H9 (cell line): Measurements from ENCODE around the gene AGAP5. TPM values are rescaled to one million over a fixed set of nuclear protein-coding genes. Genes with fewer than 3 reads are reported as not detected.

Experiments
- DNase-seq: peaks from one replicate; pipeline ENCODE4 v3.0.0-alpha.2; 2017
- H2AFZ ChIP-seq: one replicate; pipeline ENCODE4 v1.6.1; 2013; ENCODE audit warnings: mild to moderate bottlenecking, low read length, control low read depth, moderate library complexity
- H2AK5ac ChIP-seq: 2 replicates; pipeline ENCODE4 v1.6.1; 2013; ENCODE audit warnings: low read length, control low read depth, mixed read lengths; ENCODE audit not compliant: insufficient read length
- H2BK120ac ChIP-seq: one replicate; pipeline ENCODE4 v1.6.1; 2013; ENCODE audit warnings: low read depth, mild to moderate bottlenecking, low read length, control low read depth, inconsistent platforms; ENCODE audit not compliant: poor library complexity, severe bottlenecking
- H2BK12ac ChIP-seq: 2 replicates; pipeline ENCODE4 v1.6.1; 2013; ENCODE audit warnings: low read length, control low read depth, mixed read lengths, low read depth; ENCODE audit not compliant: insufficient read length
- H2BK15ac ChIP-seq: 2 replicates; pipeline ENCODE4 v1.6.1; 2013; ENCODE audit warnings: low read depth, low read length, control low read depth
- H2BK20ac ChIP-seq: one replicate; pipeline ENCODE4 v1.6.1; 2013; ENCODE audit warnings: low read depth, mild to moderate bottlenecking, low read length, control low read depth, inconsistent platforms; ENCODE audit not compliant: poor library complexity, severe bottlenecking
- H2BK5ac ChIP-seq: 2 replicates; pipeline ENCODE4 v1.6.1; 2013; ENCODE audit warnings: low read length, control low read depth, mixed read lengths; ENCODE audit not compliant: insufficient read length
- H3K14ac ChIP-seq: 2 replicates; pipeline ENCODE4 v1.6.1; 2013; ENCODE audit warnings: low read length, control low read depth; ENCODE audit not compliant: insufficient read depth
- H3K18ac ChIP-seq: 2 replicates; pipeline ENCODE4 v1.6.1; 2013; ENCODE audit warnings: low read depth, mild to moderate bottlenecking, mixed read lengths, low read length, control low read depth; ENCODE audit not compliant: insufficient read length
- H3K23ac ChIP-seq: 2 replicates; pipeline ENCODE4 v1.6.1; 2013; ENCODE audit warnings: low read length, control low read depth, mixed read lengths, low read depth; ENCODE audit not compliant: insufficient read length
- H3K23me2 ChIP-seq: 2 replicates; pipeline ENCODE4 v1.6.1; 2013; ENCODE audit warnings: low read depth, mild to moderate bottlenecking, mixed read lengths, low read length, control low read depth; ENCODE audit not compliant: insufficient read length, poor library complexity, severe bottlenecking
- H3K27ac ChIP-seq: 2 replicates; pipeline ENCODE4 v1.5.1; 2013; ENCODE audit warnings: low read length, control low read depth, mixed read lengths, low read depth; ENCODE audit not compliant: insufficient read length
- H3K27me3 ChIP-seq: 2 replicates; pipeline ENCODE4 v1.6.1; 2013; ENCODE audit warnings: low read length, control low read depth, inconsistent platforms; ENCODE audit not compliant: insufficient read depth
- H3K4ac ChIP-seq: 2 replicates; pipeline ENCODE4 v1.6.1; 2013; ENCODE audit warnings: low read depth, mild to moderate bottlenecking, control low read depth, inconsistent platforms, low read length, moderate library complexity
- H3K4me1 ChIP-seq: 2 replicates; pipeline ENCODE4 v1.6.1; 2013; ENCODE audit warnings: low read length, control low read depth, inconsistent platforms; ENCODE audit not compliant: insufficient read depth
- H3K4me2 ChIP-seq: 2 replicates; pipeline ENCODE4 v1.6.1; 2013; ENCODE audit warnings: low read length, control low read depth, mixed read lengths; ENCODE audit not compliant: insufficient read length, insufficient read depth
- H3K56ac ChIP-seq: 2 replicates; pipeline ENCODE4 v1.6.1; 2013; ENCODE audit warnings: low read depth, mild to moderate bottlenecking, mixed read lengths, low read length, control low read depth; ENCODE audit not compliant: insufficient read length
- H3K79me1 ChIP-seq: 2 replicates; pipeline ENCODE4 v1.6.1; 2013; ENCODE audit warnings: low read depth, mild to moderate bottlenecking, moderate library complexity, low read length, control low read depth, inconsistent platforms; ENCODE audit not compliant: insufficient read depth, poor library complexity, severe bottlenecking
- H3K79me2 ChIP-seq: 2 replicates; pipeline ENCODE4 v1.6.1; 2013; ENCODE audit warnings: low read length, control low read depth, inconsistent platforms; ENCODE audit not compliant: insufficient read depth
- H3K9ac ChIP-seq: 2 replicates; pipeline ENCODE4 v1.6.1; 2013; ENCODE audit warnings: low read length, control low read depth, mixed read lengths; ENCODE audit not compliant: insufficient read length; ENCODE audit errors: extremely low read depth
- H3K9me3 ChIP-seq: one replicate; pipeline ENCODE4 v1.6.1; 2013; ENCODE audit warnings: low read depth, low read length, inconsistent platforms; ENCODE audit not compliant: control insufficient read depth
- H3T11ph ChIP-seq: one replicate; pipeline ENCODE4 v1.6.1; 2013; ENCODE audit warnings: mild to moderate bottlenecking, low read length, control low read depth, inconsistent platforms
- H4K20me1 ChIP-seq: one replicate; pipeline ENCODE4 v1.6.1; 2013; ENCODE audit not compliant: control insufficient read depth, insufficient read length, insufficient read depth
- H4K5ac ChIP-seq: 2 replicates; pipeline ENCODE4 v1.6.1; 2013; ENCODE audit warnings: low read depth, mild to moderate bottlenecking, mixed read lengths, low read length, control low read depth; ENCODE audit not compliant: insufficient read length
- H4K8ac ChIP-seq: replicated peaks from 2 replicates; pipeline ENCODE4 v1.6.1; 2013; ENCODE audit warnings: low read length, control low read depth, mixed read lengths, low read depth; ENCODE audit not compliant: insufficient read length
- H4K91ac ChIP-seq: 2 replicates; pipeline ENCODE4 v1.6.1; 2013; ENCODE audit warnings: low read depth, mild to moderate bottlenecking, moderate library complexity, mixed read lengths, low read length, control low read depth; ENCODE audit not compliant: insufficient read length
- H3K27ac Mint-ChIP-seq, 3 experiments: 2 replicates in 2 of 3; 3 replicates in 1 of 3; pipeline ENCODE4 v1.8.0; 2020 to 2021; ENCODE audit warnings: mixed read lengths in 3 of 3, mild to moderate bottlenecking in 1 of 3, moderate library complexity in 1 of 3
- H3K27me3 Mint-ChIP-seq: 2 replicates; pipeline ENCODE4 v1.8.0; 2021; ENCODE audit warnings: low read depth, mild to moderate bottlenecking, moderate library complexity, mixed read lengths
- H3K36me3 Mint-ChIP-seq, 3 experiments: 2 replicates in 2 of 3; 3 replicates in 1 of 3; pipeline ENCODE4 v1.8.0; 2020 to 2021; ENCODE audit warnings: low read depth in 3 of 3, mixed read lengths in 3 of 3; ENCODE audit not compliant: insufficient read depth in 1 of 3
- H3K4me1 Mint-ChIP-seq, 2 experiments: 2 replicates each; pipeline ENCODE4 v1.8.0; 2020; ENCODE audit warnings: mixed read lengths in 2 of 2
- H3K4me3 Mint-ChIP-seq, 2 experiments: 2 replicates in 1 of 2; 3 replicates in 1 of 2; pipeline ENCODE4 v1.8.0; 2020 to 2021; ENCODE audit warnings: mild to moderate bottlenecking in 2 of 2, mixed read lengths in 2 of 2, moderate library complexity in 1 of 2
- H3K9me3 Mint-ChIP-seq, 2 experiments: 2 replicates in 1 of 2; 3 replicates in 1 of 2; pipeline ENCODE4 v1.8.0; 2020; ENCODE audit warnings: mild to moderate bottlenecking in 2 of 2, mixed read lengths in 2 of 2, moderate library complexity in 1 of 2
- CTCF ChIP-seq: fragments of 200-600 bp; sonication (generic); conservative IDR thresholded peaks from 3 replicates; pipeline ENCODE4 v1.8.0; 2021; ENCODE audit warnings: antibody characterized with exemption, mild to moderate bottlenecking
- WGBS: extraction: QIAGEN DNeasy Blood & Tissue Kit; methylation state at CpG from one replicate; pipeline ENCODE4 v1.1.7; 2013; ENCODE audit warnings: missing lambda C conversion rate, low lambda C conversion rate, mixed read lengths; ENCODE audit not compliant: insufficient read length; ENCODE audit errors: extremely low coverage; 5-methylcytosine and 5-hydroxymethylcytosine counted together
- total RNA-seq: library from RNA; stranded (reverse); gene quantifications from 2 replicates; pipeline ENCODE4 v1.2.1, GENCODE V29; 2021

The AGAP5 gene
- total RNA-seq, 1 experiment from 2014 or later: 5.2 TPM

GRCh38 chr10:73643362-73643761 lies 54.5 kb downstream of the AGAP5 start:
- H3K56ac ChIP-seq: no peak overlapping the region
- H3K9me3 Mint-ChIP-seq: no peaks in the 10 kb centered on the region
- H2BK15ac ChIP-seq: no peak overlapping the region
- no peaks in the 10 kb centered on the region for H3K27me3 ChIP-seq
- H3K4ac ChIP-seq: no peak overlapping the region
- no peak overlapping the region for H4K8ac ChIP-seq
- no peak overlapping the region for H3K23ac ChIP-seq
- H3K27ac Mint-ChIP-seq: no peak overlapping the region
- no peaks in the 10 kb centered on the region for H4K20me1 ChIP-seq
- no peak overlapping the region for H2BK120ac ChIP-seq
- H2AK5ac ChIP-seq: no peak overlapping the region
- peaks cover 2% of the 10 kb centered on the region for H3K27me3 Mint-ChIP-seq
- WGBS: no CpG with 5 or more reads among the region's 2 CpGs
- no peak overlapping the region for H3K27ac ChIP-seq
- peaks cover 4% of the 10 kb centered on the region for H3K23me2 ChIP-seq
- no peaks in the 10 kb centered on the region for H3K79me1 ChIP-seq
- no peaks in the 10 kb centered on the region for H3K9me3 ChIP-seq
- no peak overlapping the region for H3T11ph ChIP-seq
- H3K9ac ChIP-seq: no peak overlapping the region
- no peak overlapping the region for H3K14ac ChIP-seq
- no peak overlapping the region for H3K4me2 ChIP-seq
- H2BK20ac ChIP-seq: no peak overlapping the region
- H2BK5ac ChIP-seq: no peak overlapping the region
- TF ChIP-seq CTCF: no peak
- H2BK12ac ChIP-seq: no peak overlapping the region
- peaks cover 3% of the 10 kb centered on the region; the same call in 1 of the 2 replicates for H3K4me1 ChIP-seq
- H3K79me2 ChIP-seq: no peaks in the 10 kb centered on the region
- H3K4me3 Mint-ChIP-seq: no peak overlapping the region
- H2AFZ ChIP-seq: no peak overlapping the region
- no peaks in the 10 kb centered on the region for H3K36me3 Mint-ChIP-seq
- H4K91ac ChIP-seq: no peak overlapping the region
- no peak for DNase-seq
- H4K5ac ChIP-seq: no peak overlapping the region
- H3K18ac ChIP-seq: no peak overlapping the region
- H3K4me1 Mint-ChIP-seq: peaks cover 16 to 17% of the 10 kb centered on the region in 2 experiments
